ENCODE data around the gene KASH5.
A peak's percentile ranks its signal among the peaks of the same experiment; 100 is the strongest.

DNA sequence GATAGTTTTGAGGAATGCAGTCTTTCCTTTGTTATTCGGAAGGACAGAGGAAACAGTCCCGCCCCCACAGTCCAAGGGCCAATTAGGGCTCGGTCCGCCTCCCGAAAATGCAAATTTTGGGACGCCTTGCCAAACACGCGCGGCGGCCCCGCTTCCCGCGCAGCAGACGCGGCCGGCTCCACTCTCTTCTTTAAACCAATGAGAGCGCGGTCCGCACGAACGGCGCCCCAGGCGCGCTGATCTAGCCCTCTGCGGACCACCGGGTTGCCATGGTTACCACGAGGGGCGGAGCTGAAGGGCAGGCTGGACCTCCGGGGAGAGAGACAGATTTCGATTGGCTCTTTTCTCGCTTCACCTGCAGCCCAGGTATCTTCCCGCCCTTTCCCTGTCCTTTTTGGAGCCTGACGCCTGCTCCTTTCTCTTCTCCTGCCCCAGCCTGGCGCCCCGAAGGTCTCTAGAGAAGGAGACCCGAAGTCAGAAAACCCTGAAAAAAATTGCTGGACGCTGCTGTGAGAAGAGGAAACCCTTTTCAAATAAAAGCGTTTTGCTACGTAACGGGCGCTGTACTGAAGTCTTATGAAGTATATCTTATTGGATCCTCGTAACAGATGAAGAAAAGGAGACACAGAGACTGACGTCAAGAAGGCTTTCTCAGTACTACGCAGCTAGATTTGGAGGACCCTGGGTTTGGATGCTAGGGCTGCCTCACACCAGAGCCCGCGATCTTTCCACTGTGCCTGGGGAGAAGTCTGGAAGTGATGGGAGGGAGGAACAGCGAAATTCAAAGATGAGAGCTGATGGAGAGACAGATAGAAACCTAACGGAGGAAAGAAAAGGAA is 33.2 kb downstream of the KASH5 start:
- TF ChIP-seq CTCF (conservative IDR thresholded peaks at IDR 0.05; ENCODE audit: low read depth, low read length) (no peak), EZH2 (IDR thresholded peaks at IDR 0.05; ENCODE audit: borderline replicate concordance, low read depth, low read length, poor library complexity, severe bottlenecking) (peak; percentile 87)

All from A673 (cell line).